Suprapubic skin (tissue), 4 donors: ENCODE measurements around the gene LRIT2. TPM values are rescaled to one million over a fixed set of nuclear protein-coding genes. Genes with fewer than 3 reads are reported as not detected.

Experiments used
- DNase-seq, 2 donors: peaks; one replicate each; pipeline ENCODE4 v3.0.0-alpha.2; 2019; ENCODE audit warnings: low spot score in 2 of 2
- H3K27ac ChIP-seq: fragments of 200-600 bp; sonication (generic); one replicate; pipeline ENCODE4 v1.5.1; 2019
- H3K27me3 ChIP-seq: fragments of 200-600 bp; sonication (generic); one replicate; pipeline ENCODE4 v1.5.1; 2019
- H3K36me3 ChIP-seq: fragments of 200-600 bp; sonication (generic); one replicate; pipeline ENCODE4 v1.5.1; 2019
- H3K4me1 ChIP-seq: fragments of 200-600 bp; sonication (generic); one replicate; pipeline ENCODE4 v1.5.1; 2019
- H3K4me3 ChIP-seq: fragments of 200-600 bp; sonication (generic); one replicate; pipeline ENCODE4 v1.5.1; 2019; ENCODE audit warnings: mild to moderate bottlenecking
- H3K9me3 ChIP-seq: fragments of 200-600 bp; sonication (generic); one replicate; pipeline ENCODE4 v1.5.1; 2019
- CTCF ChIP-seq, 2 donors: fragments of 200-600 bp in 1 of 2; fragments of 450-650 bp in 1 of 2; sonication (generic) in 1 of 2; IDR thresholded peaks; one replicate each; pipeline ENCODE4 v1.5.1; 2016 to 2019; ENCODE audit warnings: antibody characterized with exemption in 2 of 2, mild to moderate bottlenecking in 1 of 2, moderate library complexity in 1 of 2
- EP300 ChIP-seq: sonication (generic); formaldehyde crosslinking; IDR thresholded peaks from one replicate; pipeline ENCODE4 v1.6.1; 2017; ENCODE audit warnings: antibody characterized with exemption
- POLR2A ChIP-seq, 2 donors: fragments of 450-650 bp; IDR thresholded peaks; one replicate each; pipeline ENCODE4 v1.6.1; 2017; ENCODE audit warnings: antibody characterized with exemption in 2 of 2, mild to moderate bottlenecking in 2 of 2, moderate library complexity in 2 of 2
- POLR2AphosphoS5 ChIP-seq, 3 donors: sonication (generic); formaldehyde crosslinking; IDR thresholded peaks; one replicate each; pipeline ENCODE4 v1.6.1; 2017; ENCODE audit warnings: antibody characterized with exemption in 3 of 3
- WGBS: methylation state at CpG from one replicate; pipeline ENCODE4 v1.1.5; 2018; 5-methylcytosine and 5-hydroxymethylcytosine counted together
- total RNA-seq, 4 donors: library from RNA; depleted of rRNA; stranded (reverse); fragments of >200 nt; gene quantifications; one replicate each; pipeline ENCODE4 v1.1.0, GENCODE V29; 2016

Gene LRIT2
- not detected for total RNA-seq

- Histone ChIP-seq H3K36me3 (no peaks in the 10 kb centered on the region), H3K4me3 (no peak within 1 kb of the TSS), H3K4me1 (peaks cover 2% of the 10 kb centered on the region), H3K9me3 (no peaks in the 10 kb centered on the region), H3K27me3 (peaks cover 8% of the 10 kb centered on the region), H3K27ac (no peak within 1 kb of the TSS)
- DNase-seq, result peak in 1 of 2 donors; percentile 20
- no peak for TF ChIP-seq EP300
- TF ChIP-seq POLR2A (IDR thresholded peaks at IDR 0.05), result no peak
- TF ChIP-seq POLR2AphosphoS5 (IDR thresholded peaks at IDR 0.05), result no peak
- no peak for TF ChIP-seq CTCF (IDR thresholded peaks at IDR 0.05)
- 65% methylated on average over 6 of the region's 6 CpGs for WGBS
These were observed at the start of gene LRIT2 for GRCh38 chr10:84225427-84226173. TSS of gene LRIT2 (minus strand) at chr10:84225544. CDS start at chr10:84225520, 24 bp downstream.

- H3K27me3 ChIP-seq, result peaks cover 8% of the 10 kb centered on the region
- TF ChIP-seq POLR2A (IDR thresholded peaks at IDR 0.05), result no peak
- no peak for TF ChIP-seq POLR2AphosphoS5 (IDR thresholded peaks at IDR 0.05)
- TF ChIP-seq EP300, result no peak
- TF ChIP-seq CTCF (IDR thresholded peaks at IDR 0.05), result no peak
- DNase-seq, result no peak
- no peaks in the 10 kb centered on the region for H3K36me3 ChIP-seq
- no peaks in the 10 kb centered on the region for H3K9me3 ChIP-seq
- no peaks in the 10 kb centered on the region for H3K4me1 ChIP-seq
- H3K27ac ChIP-seq, result no peak overlapping the region
- H3K4me3 ChIP-seq, result no peak overlapping the region
- WGBS, result 64% methylated on average over 1 of the region's 1 CpG
These were observed 45.4 kb upstream of the LRIT2 start for GRCh38 chr10:84270708-84271107.

DNA sequence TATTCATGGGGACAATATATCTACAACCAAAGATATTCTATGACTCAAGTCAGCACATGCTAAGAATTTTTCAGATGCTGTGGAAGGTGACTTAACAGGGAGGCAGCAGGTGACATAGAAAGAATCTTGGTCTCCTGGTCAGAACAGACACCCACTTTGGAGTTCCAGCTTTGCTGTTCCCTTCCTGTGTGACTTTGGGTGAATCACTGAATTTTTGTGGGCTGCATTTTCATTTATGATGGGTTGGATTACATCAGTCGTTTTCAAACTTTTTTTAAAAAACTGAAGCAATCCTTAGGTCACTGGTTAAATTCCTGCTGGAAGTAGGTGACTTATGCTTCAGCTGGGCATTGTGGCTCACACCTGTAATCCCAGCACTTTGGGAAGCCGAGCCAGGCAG is 44.4 kb upstream of the LRIT2 start:
- Histone ChIP-seq H3K27me3 (peaks cover 5% of the 10 kb centered on the region), H3K9me3 (no peaks in the 10 kb centered on the region), H3K36me3 (no peaks in the 10 kb centered on the region), H3K4me1 (no peaks in the 10 kb centered on the region), H3K4me3 (no peak overlapping the region), H3K27ac (no peak overlapping the region)
- no peak for TF ChIP-seq POLR2A (IDR thresholded peaks at IDR 0.05)
- TF ChIP-seq CTCF (IDR thresholded peaks at IDR 0.05), result no peak
- TF ChIP-seq EP300, result no peak
- no peak for TF ChIP-seq POLR2AphosphoS5 (IDR thresholded peaks at IDR 0.05)
- no peak for DNase-seq
- 67% methylated on average over 2 of the region's 2 CpGs for WGBS

DNA sequence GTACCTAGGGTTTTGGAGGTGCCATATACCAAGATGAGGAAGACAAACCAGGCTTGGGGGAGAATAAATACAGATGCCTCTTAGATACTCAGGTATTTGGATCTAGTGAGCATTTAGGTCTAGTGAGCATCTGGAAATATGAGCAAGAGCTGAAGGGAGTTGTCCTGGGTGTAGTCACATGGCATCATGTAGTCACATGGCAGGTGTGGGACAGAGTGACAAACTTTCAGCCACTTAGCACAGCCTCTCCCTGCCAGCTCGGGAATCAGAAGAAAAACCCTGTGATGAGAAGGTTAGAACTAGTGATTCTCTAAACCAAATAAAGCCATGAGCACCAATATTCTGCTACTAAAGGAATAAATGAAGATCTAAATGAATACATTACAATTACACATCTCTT is 43.8 kb upstream of the LRIT2 start:
- H3K4me1 ChIP-seq, result no peaks in the 10 kb centered on the region
- H3K9me3 ChIP-seq, result no peaks in the 10 kb centered on the region
- no peaks in the 10 kb centered on the region for H3K36me3 ChIP-seq
- peaks cover 5% of the 10 kb centered on the region for H3K27me3 ChIP-seq
- H3K4me3 ChIP-seq, result no peak overlapping the region
- DNase-seq, result no peak
- 79% methylated on average over 1 of the region's 1 CpG for WGBS
- TF ChIP-seq EP300 (no peak), POLR2AphosphoS5 (IDR thresholded peaks at IDR 0.05) (no peak), POLR2A (IDR thresholded peaks at IDR 0.05) (no peak), CTCF (IDR thresholded peaks at IDR 0.05) (no peak)
- no peak overlapping the region for H3K27ac ChIP-seq

- Histone ChIP-seq H3K4me3 (no peak overlapping the region), H3K36me3 (no peaks in the 10 kb centered on the region), H3K27me3 (peaks cover 3% of the 10 kb centered on the region), H3K27ac (no peak overlapping the region), H3K4me1 (no peaks in the 10 kb centered on the region), H3K9me3 (no peaks in the 10 kb centered on the region)
- DNase-seq, result no peak
- WGBS, result 38% methylated on average over 7 of the region's 7 CpGs
- TF ChIP-seq POLR2AphosphoS5 (IDR thresholded peaks at IDR 0.05) (no peak), EP300 (no peak), CTCF (IDR thresholded peaks at IDR 0.05) (peak in 1 of 2 donors; percentile 40)
These were observed 42.3 kb upstream of the LRIT2 start for GRCh38 chr10:84267503-84268126.
